Kidney tubule cell (primary cell): ENCODE results near the gene LPP.

Experiments
- DNase-seq: peaks from one replicate; pipeline ENCODE4 v3.0.0-alpha.2; 2018; ENCODE audit warnings: low spot score

Gene LPP

GRCh38 chr3:188361888-188362287 is 207.9 kb downstream of the LPP start:
- no peak for DNase-seq

- DNase-seq, result peak; percentile 76
Observed at GRCh38 chr3:188362405-188362831, 208.5 kb downstream of the LPP start.

GRCh38 chr3:188365184-188365583 is 211.2 kb downstream of the LPP start:
- DNase-seq, result no peak

GRCh38 chr3:188365988-188366698 is 212.2 kb downstream of the LPP start:
- DNase-seq, result peak; percentile 25

- no peak for DNase-seq
Observed at GRCh38 chr3:188367678-188368077, 213.7 kb downstream of the LPP start.

- no peak for DNase-seq
Observed at GRCh38 chr3:188369526-188369925, 215.6 kb downstream of the LPP start.

GRCh38 chr3:188370081-188370830 is 216.3 kb downstream of the LPP start:
- peak; percentile 81 for DNase-seq

- no peak for DNase-seq
Observed at GRCh38 chr3:188378786-188379185, 224.8 kb downstream of the LPP start.

- DNase-seq, result no peak
Observed at GRCh38 chr3:188380252-188380651, 226.3 kb downstream of the LPP start.

- no peak for DNase-seq
Observed at GRCh38 chr3:188380722-188381121, 226.8 kb downstream of the LPP start.

GRCh38 chr3:188383748-188384147 is 229.8 kb downstream of the LPP start:
- DNase-seq, result peak; percentile 59

- no peak for DNase-seq
Observed at GRCh38 chr3:188385295-188385694, 231.3 kb downstream of the LPP start.

- DNase-seq, result no peak
Observed at GRCh38 chr3:188389711-188390342, 235.9 kb downstream of the LPP start.

GRCh38 chr3:188390343-188390718 is 236.4 kb downstream of the LPP start:
- no peak for DNase-seq

GRCh38 chr3:188390775-188391443 is 237.0 kb downstream of the LPP start:
- DNase-seq, result no peak

- DNase-seq, result no peak
Observed at GRCh38 chr3:188391592-188391991, 237.6 kb downstream of the LPP start.

GRCh38 chr3:188392076-188392475 is 238.1 kb downstream of the LPP start:
- DNase-seq, result no peak

GRCh38 chr3:188394623-188395022 is 240.7 kb downstream of the LPP start:
- DNase-seq, result no peak

- DNase-seq, result no peak
Observed at GRCh38 chr3:188396251-188396650, 242.3 kb downstream of the LPP start.

- DNase-seq, result no peak
Observed at GRCh38 chr3:188396900-188397299, 242.9 kb downstream of the LPP start.

GRCh38 chr3:188397766-188398705 is 244.1 kb downstream of the LPP start:
- no peak for DNase-seq
